GM21367 (cell line): ENCODE results near the gene TRMT61A.

Experiments used
- ATAC-seq: cut with Tn5 transposase; IDR thresholded peaks from one replicate; pipeline ENCODE4 v1.9.1; 2021; ENCODE audit not compliant: unreplicated experiment

Gene TRMT61A

DNA sequence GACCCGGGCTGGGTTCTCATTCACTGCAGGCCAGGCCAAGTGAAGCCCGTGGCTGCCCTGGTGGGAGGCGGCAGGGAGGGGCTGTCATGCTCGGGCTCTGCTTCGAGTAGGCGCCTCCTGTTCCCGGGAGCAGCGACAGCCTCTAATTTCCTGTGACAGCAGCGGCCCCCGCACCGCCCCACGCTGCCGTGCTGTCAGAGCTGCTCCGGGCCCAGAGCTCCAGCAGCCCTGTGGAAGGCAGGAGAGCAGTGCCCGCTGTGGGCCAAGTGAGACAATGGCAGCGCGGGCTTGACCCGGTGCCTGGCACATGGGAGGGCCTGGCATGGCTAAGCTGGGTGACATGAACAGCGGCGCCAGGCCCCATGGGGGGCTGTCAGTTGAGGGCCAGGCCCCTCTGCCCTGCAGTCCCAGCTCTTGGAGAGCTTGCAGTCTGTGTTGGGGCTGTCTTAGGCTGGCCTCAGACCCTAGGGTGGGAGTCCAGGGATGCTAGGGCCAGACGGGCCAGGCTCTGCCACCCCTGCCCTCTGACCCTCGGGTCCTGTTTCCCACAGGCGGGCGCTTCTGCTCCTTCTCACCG is 5.1 kb downstream of the TRMT61A start:
- ATAC-seq: no peak

DNA sequence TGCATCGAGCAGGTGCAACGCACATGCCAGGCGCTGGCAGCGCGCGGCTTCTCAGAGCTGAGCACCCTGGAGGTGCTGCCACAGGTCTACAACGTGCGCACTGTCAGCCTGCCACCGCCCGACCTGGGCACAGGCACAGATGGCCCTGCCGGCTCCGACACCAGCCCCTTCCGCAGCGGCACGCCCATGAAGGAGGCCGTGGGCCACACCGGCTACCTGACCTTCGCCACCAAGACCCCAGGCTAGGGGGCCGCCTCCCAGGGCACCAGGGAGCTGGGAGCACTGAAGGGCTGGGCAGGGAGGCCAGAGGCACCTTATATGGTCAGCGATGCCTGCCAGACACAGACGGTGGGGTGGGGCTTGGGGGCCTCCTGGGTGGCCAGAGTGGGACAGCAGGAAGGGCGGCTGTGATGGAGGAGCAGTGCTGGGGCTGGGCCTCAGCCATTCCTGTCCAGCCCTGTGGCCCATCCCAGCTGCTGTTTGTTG is 5.6 kb downstream of the TRMT61A start:
- no peak for ATAC-seq

DNA sequence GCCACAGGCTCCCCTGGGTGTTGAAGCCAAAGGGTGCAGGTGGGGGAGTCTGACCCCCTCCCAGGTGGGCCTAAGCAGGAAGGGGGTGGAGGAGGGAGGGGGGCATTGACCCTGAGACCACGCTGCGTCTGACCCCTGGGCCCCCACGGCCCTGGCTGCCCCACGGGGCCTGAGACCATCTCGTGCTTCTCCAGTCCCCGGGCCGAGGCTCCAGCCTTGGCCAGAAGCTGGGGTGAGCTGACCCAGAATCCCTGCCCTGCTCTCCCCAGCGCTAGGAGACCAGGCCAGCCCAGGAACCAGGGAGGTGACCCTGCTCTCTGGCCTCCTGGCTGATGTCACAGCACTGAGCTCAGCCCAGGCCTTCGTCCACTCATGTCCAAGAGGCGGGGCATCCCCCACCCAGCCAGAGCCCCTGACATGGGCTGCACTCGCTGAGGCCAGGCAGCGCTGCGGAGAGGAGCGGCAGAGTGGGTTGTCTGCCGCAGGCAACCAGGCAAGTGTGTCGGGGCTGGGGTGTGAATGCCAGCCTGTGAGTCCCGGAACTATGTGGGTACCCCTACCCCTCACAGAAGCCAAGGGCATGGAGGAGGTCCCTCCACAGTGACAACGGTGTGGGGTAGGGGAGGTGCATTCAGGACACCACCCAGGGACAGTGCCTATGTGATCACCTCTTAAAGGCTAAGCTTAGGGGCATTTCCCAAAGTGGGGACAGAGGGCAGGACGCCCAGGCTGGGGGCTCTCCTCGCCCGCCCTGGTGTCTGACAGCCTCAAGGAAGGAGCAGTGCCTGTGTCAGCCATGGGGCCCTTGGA is 6.3 kb downstream of the TRMT61A start:
- ATAC-seq: no peak

DNA sequence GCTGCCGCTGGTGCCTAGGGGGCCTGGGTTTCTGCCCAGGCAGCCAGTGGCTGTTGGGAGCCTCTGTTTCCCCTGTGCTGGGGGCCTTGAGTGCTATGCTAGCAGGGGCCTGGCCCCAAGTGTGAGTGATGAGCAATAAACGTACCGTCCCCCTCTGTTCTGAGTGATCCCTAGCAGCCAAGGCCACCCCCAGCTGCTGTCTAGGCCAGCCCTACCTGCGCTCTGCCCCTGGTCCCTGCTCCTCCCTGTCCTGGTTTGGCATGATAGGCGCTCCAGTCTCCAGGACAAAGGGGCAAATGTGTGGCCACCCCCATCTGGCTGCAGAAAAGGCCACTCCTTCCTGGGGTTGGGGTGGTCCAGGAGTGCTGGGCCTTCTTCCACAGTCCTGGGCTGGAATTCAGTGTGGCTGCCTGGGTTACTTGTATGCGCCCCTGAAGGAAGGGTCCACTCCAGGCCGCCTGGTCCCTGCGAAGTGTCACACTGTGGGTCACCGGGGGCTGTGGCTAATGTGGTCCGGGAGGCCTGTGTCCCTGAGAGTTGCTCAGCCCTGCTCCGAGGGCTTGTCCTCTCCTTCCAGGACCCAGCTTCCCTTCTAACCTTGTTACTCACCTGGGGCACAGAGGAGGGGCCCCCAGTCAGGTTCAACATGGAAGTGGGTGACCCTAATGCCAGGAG is 7.0 kb downstream of the TRMT61A start:
- no peak for ATAC-seq

DNA sequence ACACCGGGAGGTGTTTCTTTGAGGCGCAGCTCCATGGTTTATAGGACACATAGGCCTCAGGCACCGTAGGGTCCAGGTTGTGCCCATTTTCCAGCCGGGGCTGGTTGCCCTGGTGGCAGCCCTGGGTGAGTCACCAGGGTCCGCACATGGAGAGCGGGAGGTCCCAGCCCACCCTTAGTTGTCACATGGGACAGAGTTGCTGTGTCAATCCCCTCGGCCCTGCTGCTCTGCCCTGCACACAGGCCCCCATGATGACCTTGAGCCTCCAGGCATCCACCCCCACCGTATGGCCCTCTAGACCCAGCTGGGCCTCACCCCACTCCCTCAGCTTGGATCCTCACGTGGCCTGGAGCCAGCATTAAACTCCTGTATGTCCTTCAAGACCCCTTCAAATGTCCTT is 7.7 kb downstream of the TRMT61A start:
- no peak for ATAC-seq

DNA sequence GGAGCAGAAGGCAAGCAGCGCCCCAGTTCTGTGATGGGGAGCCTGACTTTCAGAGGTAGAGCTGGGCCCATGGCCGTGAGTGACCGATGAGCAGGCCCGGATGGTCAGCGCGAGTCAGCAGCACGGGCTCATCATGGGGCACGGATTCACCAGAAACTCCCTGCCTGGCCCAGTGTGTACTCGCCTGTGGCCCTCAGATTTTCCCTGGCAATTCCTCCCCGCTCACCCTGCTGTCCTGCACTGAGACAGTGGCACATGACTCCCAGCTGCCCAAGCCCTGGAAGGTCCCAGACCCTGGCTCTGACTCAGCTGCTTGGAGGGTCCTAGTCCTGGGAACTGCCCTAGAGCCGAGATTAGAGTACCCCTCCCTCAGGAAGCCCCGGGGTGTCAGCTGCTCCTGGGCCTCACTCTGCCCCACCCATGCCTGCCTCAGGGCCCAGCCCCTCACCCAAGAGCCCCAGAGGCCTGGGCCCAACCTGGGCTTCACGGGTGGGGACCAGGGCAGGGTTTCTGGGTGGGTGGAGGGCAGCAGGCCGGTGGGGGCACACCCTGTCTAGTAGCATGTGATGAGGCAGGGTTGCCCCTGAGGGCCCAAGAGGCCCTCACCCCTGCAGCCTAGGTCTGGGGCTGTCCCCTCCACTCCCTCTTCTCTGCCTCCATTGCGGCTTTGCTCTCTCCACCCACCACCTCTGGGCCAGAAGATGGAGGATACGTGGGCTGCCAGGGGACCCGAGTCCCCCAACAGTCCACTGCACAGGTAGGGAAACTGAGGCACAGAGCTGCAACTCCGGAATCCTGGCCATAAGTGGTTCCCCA is 8.4 kb downstream of the TRMT61A start:
- no peak for ATAC-seq

DNA sequence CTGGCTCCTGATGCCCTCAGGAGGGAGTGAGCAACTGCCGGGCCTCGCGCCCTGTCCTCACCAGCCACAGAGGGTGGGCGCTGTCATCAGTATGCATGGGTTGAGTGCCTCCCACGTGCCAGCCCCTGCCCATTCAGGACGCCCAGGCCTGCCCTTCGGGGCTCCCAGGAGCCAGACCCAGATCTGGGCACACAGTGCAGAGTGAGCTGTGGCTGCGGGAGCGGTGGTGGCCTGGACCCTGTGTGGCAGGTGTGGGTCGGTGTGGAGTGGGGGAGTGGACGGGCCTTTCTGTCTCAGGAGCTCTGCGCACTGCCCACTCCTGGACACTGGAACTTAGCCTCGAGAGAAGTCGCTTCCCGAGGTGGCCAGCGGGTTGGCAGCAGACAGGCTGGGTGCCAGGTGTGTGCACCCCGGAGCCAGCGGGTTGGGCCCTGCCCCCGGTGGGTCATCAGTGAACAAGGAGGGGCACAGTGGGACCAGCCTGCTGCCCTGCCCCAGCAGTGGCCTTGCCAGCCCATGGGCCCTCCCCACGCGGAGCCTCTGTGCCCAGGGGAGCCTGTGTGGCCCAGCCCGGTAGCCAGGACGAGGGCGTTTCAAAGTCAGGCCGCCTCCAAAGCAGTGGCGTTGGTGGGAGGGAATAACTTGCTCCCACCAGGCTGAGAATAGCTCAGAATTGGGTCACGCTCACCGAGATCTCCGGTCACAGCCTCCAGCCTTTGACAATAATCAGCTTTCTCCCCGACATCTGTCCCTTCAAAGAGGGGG is 9.5 kb downstream of the TRMT61A start:
- ATAC-seq: no peak

DNA sequence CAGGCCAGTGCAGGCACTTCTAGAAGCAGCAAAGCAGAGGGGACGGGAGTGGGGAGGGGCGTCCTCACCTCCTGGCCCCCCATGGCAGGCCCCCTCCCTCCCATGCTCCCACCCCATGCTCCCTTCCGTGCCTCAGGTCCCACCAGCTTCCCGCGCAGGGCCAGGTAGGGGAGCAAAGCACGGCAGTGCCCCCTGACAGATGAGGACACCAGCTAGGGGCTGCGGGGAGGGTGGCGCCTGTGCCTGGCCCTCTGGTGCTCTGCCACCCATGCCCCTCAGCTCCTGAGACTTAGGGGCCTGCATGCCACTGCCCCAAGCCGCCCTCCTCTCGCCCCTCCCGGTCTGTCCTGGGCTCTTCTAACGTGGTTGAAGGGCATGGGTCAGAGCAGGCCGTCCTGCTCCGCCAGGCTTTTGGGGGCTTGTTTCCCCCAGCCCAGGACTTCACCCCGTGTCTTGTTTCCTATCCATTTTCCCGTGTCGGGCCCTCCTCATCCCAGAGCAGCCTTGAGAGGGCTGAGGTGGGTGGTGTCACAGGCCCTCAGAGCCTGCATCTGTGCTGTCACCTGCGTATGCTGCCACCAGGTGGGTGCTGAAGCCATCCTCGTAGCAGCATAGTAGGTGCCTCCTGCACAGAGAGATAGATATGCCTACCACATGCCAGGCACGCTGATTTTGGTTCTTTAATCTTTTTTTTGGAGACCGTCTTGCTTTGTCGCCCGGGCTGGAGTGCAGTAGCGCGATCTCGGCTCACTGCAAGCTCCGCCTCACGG is 10.2 kb downstream of the TRMT61A start:
- ATAC-seq: no peak

DNA sequence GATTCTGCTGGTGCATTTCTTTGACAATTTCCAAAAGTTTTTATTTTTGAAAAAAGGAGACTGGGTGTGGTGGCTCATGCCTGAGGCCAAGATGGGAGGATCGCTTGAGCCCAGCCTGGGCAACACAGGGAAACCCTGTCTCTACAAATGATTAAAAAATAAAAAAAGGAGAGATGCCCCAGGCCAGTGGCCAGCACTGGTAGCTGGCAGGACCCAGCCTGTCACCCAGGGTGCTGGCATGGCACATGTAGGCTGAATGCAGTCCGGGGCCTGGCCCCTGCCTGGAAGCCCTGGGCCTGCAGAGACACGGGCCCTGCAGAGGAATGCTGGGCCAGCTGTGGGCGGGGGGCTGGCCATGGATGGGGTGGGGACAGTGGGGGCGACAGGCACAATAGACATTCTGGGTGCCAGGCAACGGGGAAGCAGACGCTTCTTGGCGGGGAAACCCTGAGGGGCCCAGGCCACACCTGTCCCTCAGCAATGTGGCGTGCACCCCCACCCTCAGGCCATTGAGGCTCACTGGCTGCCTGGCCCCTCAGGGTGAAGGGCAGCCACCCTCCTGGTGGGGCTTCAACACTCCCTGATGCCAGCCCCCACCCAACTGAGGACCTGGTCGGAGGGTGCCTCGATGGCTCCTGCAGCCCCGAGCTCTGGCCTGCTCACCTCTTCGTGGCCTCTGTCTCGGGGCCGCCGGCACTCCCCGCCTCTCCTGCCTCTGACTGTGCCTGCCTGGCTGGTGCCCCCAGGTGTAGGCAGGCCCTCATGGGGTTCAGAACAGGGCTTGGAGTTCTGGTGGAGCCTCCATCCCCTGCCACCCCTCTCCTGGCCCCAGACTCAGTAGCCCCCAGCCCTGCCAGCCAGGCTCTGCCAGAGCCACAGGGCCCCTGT is 12.1 kb downstream of the TRMT61A start:
- ATAC-seq: no peak

DNA sequence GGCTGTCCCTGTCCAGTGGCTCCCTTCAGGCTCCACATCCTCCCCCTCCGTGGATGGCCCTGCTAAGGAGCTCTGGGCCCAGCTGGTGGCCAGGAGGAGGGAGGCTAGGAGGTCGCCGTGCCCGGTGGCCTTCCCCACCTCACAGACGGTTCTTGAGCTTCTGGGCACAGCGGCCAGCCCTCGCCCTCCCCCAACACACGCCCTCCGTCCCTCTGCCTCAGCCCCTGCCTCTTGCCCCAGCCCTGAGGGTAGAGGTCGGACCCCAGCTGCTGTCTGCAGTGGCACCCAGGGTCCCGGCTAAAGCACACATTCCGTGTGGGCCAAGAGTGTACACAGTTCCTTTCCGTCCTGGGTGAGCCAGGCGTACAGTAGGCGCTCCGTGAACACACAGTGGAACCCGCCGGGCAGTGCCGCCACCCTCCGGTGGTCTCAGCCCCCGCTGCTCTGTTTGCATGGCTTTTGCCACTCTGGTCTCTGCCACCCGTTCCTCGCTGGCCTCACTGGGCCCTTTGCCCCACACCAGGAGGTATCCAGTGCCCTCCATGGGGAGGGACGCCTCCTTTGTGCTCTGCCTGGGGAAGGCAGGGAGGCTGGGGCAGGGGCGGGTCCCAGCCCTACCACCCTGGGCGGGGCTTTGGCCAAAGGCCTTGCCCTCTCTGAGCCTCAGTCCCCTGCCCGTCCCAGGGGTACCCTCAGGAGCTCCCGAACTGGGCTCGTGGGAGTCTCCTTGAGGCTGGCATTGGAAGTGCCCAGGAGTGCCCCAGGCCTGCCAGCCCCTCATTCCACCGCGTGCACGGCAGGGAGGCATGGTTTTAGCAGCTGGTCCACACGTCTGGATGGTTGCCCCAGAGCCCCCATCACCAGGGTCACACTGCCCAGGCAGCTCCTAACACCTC is 13.0 kb downstream of the TRMT61A start:
- ATAC-seq: no peak

DNA sequence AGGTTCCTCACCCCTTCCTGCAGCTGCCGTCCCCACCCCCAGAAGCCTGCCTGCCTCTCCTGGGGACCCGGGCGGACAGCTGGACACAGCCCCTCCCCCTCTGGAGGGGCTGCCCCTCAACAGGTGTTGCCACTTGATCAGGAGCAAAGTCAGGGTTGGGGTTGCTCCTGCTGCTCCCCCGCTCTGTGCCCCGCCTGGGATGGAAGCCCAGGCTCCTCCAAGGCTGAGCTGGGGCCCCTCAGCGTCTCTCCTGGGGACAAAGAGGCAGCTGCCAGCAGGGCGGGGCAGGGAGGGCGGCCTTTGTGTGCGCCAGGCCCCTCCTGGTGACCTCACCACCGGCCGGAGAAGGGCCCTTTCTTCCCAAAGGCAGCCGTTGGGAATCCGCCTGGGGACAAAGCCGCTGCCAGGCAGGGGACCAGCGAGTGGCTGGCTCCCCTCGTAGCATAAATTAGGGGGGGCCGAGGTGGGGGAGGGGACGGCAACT is 13.7 kb downstream of the TRMT61A start:
- ATAC-seq: no peak

DNA sequence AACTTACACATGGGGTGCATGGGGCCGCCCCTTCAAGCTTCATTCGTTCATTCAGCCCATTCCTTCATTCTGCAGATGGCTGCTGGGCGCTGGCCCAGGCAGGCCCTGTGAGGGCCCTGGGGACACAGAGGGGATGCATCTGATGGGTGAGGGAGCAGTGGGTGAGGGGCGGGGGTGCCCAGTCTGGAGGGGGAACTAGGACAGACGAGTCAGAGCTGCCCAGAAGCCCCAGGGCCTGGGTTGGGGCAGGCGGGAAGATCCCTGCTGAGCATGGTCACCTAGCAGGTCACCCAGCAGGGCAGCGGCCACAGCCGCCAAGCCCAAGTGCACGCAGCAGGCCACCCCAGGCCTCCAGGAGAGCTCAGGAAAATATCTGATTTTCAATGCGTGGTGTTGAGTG is 14.1 kb downstream of the TRMT61A start:
- no peak for ATAC-seq

DNA sequence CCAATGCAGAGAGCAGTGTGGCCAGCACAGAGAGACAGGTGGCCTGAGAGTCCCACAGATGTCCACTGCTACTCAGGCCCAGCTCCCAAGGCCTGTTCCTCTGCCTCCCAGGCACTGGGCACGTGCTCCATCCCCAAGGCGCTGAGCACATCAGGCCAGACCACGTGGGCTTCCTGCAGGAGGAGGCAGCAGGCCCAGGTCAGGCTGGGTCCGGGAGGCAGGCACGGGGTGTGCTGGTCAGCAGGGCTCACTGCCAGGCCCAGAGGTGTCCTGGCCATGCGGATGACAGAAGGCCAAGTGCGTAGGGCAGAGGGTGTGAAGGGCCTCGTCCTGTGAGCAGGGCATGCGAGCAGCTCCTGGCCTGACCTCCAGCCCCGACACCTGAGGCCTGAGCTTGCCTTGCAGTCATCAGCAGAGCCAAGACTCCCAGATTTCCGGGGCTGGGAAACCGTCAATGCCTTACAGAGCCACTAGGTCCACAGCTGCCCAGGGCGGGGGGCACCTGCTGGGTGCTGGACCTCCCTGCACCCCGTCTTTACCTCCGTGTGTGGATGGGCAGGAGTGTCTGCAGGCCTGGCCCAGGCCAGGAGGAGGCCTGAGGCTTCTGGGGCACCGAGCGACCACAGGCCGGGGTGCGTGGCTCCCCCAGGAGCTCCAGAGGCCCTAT is 14.9 kb downstream of the TRMT61A start:
- no peak for ATAC-seq

DNA sequence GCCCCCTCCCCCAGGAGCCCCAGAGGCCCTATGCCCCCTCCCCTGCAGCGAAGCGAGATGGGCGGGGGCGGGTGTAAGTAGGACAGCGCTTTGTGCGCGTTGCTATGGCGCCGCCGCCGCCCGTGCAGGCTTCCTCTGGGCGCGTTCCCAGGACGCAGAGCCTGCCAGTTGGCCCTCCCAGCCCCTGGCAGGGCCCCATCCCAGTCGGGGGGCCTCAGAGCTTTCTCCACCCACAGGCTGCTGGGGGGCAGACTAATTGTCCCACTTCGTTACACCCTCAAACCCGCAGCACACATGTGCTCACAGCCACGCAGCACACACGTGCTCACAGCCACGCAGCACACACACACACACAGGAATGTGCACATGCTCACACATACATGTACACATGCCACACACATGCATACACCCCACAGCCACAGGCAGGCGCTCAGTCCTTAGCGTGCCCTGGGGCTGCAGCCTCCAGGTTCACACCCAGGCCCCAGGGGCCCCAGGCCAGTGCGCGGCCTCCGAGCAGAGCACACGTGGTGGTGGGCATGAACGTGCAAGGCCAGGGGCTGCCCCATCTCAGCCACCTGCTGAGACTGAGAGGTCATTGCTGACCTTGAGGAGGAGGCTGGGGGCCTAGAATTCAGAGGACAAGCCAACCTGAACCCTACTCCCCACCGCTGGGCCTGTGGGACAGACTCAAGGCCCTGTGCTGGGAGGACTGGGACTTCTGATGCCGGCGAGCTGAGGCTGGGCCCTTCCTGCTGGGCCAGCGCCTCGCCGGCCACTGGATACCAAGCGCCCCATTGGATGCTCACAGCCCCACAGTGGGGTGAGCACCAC is 15.6 kb downstream of the TRMT61A start:
- no peak for ATAC-seq

DNA sequence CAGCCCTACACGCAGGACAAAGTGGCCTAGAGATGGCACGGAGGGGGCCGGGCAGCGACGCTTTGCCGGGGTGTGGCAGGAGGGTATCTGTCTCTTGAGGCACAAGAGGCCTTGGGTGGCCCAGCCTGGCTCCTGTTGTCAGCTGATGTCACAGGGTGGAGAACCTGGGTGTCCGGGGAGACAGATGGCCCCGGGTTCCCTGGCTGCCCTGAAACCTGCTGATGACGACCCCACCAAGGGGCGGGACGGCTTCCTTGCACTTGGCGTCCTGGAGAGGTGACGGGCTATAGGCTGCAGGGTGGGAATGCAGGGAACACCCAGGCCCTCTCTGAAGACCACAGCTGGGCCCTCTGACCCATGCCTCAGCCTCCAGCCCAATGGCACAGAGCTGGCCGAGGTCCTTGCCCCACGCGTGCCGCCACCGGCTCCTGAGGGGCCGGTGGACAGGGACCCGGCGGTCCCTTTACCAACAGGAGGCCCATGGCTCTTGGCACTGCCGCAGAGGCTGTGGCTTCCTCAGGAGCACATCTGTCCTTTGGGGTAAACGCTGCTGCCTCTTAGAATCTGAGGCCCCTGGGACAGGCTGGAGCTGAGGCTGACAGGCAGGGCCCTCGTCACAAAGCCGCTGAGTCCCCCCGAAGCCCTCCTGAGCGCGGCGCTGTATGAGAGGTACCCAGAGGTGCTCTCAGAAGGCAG is 16.4 kb downstream of the TRMT61A start:
- no peak for ATAC-seq
